Naive thymus-derived CD4-positive, alpha-beta T cell (primary cell): Measurements from ENCODE around the gene SLC22A8. TPM values are rescaled to one million over a fixed set of nuclear protein-coding genes. Genes with fewer than 3 reads are reported as not detected.

Source experiments
- ATAC-seq: fragments of 150-1000 bp; cut with Tn5 transposase; 2 replicates; pipeline ENCODE4 v1.10.0; 2021; ENCODE audit warnings: mild to moderate bottlenecking, moderate library complexity
- CTCF ChIA-PET: fragments of 350-600 bp; sonication (Branson Sonifier 250); formaldehyde crosslinking; loops from one replicate; lab custom pipeline; 2021; ENCODE audit warnings: antibody characterized with exemption; lab: Charles Lee
- POLR2A ChIA-PET: fragments of 350-600 bp; sonication (Branson Sonifier 250); formaldehyde crosslinking; loops from one replicate; lab custom pipeline; 2021; ENCODE audit warnings: antibody characterized with exemption, inconsistent platforms; lab: Charles Lee
- DNase-seq, 9 donors: peaks; one replicate each; pipeline versions ENCODE4 v3.0.0 to v3.0.0-alpha.2; 2020 to 2022; ENCODE audit warnings: mixed read lengths in 1 of 9
- H3K27ac ChIP-seq: one replicate; pipeline ENCODE4 v1.7.0; 2013; ENCODE audit warnings: mild to moderate bottlenecking, low read depth, low read length, moderate library complexity
- H3K27me3 ChIP-seq, 2 donors: one replicate each; pipeline ENCODE4 v1.7.0; 2013; ENCODE audit warnings: low read length in 2 of 2, mild to moderate bottlenecking in 2 of 2, moderate library complexity in 2 of 2; ENCODE audit not compliant: control insufficient read depth in 2 of 2, insufficient read depth in 2 of 2
- H3K36me3 ChIP-seq, 3 experiments: 1 replicate in 2 of 3; 2 replicates in 1 of 3; pipeline ENCODE4 v1.7.0; 2013; ENCODE audit warnings: low read length in 3 of 3, mild to moderate bottlenecking in 3 of 3, moderate library complexity in 1 of 3; ENCODE audit not compliant: insufficient read depth in 3 of 3, control insufficient read depth in 2 of 3
- H3K4me1 ChIP-seq, 2 donors: one replicate each; pipeline ENCODE4 v1.7.0; 2013; ENCODE audit warnings: low read length in 2 of 2, mild to moderate bottlenecking in 2 of 2, moderate library complexity in 1 of 2; ENCODE audit not compliant: control insufficient read depth in 2 of 2, insufficient read depth in 2 of 2
- H3K4me3 ChIP-seq: 2 replicates; pipeline ENCODE4 v1.7.0; 2013; ENCODE audit warnings: mild to moderate bottlenecking, low read length
- H3K9me3 ChIP-seq, 3 experiments: 1 replicate in 2 of 3; 2 replicates in 1 of 3; pipeline ENCODE4 v1.7.0; 2013; ENCODE audit warnings: low read length in 3 of 3; ENCODE audit not compliant: control insufficient read depth in 2 of 3
- H3K27ac Mint-ChIP-seq, 9 donors: one replicate each; pipeline ENCODE4 v1.8.0; 2020 to 2022; ENCODE audit warnings: mixed read lengths in 9 of 9, mild to moderate bottlenecking in 8 of 9, moderate library complexity in 5 of 9, inconsistent platforms in 2 of 9
- H3K27me3 Mint-ChIP-seq, 5 donors: one replicate each; pipeline ENCODE4 v1.8.0; 2021 to 2022; ENCODE audit warnings: mixed read lengths in 5 of 5, mild to moderate bottlenecking in 1 of 5
- H3K36me3 Mint-ChIP-seq, 5 donors: one replicate each; pipeline ENCODE4 v1.8.0; 2020 to 2022; ENCODE audit warnings: mixed read lengths in 5 of 5, mild to moderate bottlenecking in 3 of 5, inconsistent platforms in 1 of 5
- H3K4me1 Mint-ChIP-seq, 7 donors: one replicate each; pipeline ENCODE4 v1.8.0; 2020 to 2022; ENCODE audit warnings: mixed read lengths in 7 of 7, mild to moderate bottlenecking in 3 of 7, inconsistent platforms in 1 of 7
- H3K4me3 Mint-ChIP-seq, 10 donors: one replicate each; pipeline ENCODE4 v1.8.0; 2020 to 2022; ENCODE audit warnings: mild to moderate bottlenecking in 10 of 10, mixed read lengths in 10 of 10, moderate library complexity in 6 of 10, inconsistent platforms in 2 of 10
- H3K9me3 Mint-ChIP-seq, 11 donors: one replicate each; pipeline ENCODE4 v1.8.0; 2020 to 2022; ENCODE audit warnings: mixed read lengths in 11 of 11, mild to moderate bottlenecking in 4 of 11, inconsistent platforms in 1 of 11, moderate library complexity in 1 of 11
- intact Hi-C, 2 donors: fragments of 100-400 bp; cut with micrococcal nuclease; formaldehyde crosslinking; loops; one replicate each; pipeline ENCODE4 v1.15.1; 2023
- polyA plus RNA-seq, 2 donors: library from polyadenylated mRNA; unstranded; fragments of 300-500 nt; fragmentation: Illumina TruSeq; gene quantifications; one replicate each; pipeline ENCODE4 v1.2.3, GENCODE V29; 2021
- total RNA-seq, 6 experiments: library from RNA in 5 of 6; stranded (reverse) in 5 of 6; gene quantifications; 1 replicate in 5 of 6; 2 replicates in 1 of 6; pipeline ENCODE4 v1.2.3 and lab custom pipeline; 2021 to 2026

SLC22A8 gene
- total and polyA plus RNA-seq, 7 experiments from 2014 or later = not detected

GRCh38 chr11:62981743-62982142 is 33.9 kb downstream of the SLC22A8 start:
- peaks cover 0 to 14% (median 7%) of the 10 kb centered on the region in 5 donors for H3K27me3 Mint-ChIP-seq
- CTCF ChIA-PET = no interaction called here
- ATAC-seq = no peak

DNA sequence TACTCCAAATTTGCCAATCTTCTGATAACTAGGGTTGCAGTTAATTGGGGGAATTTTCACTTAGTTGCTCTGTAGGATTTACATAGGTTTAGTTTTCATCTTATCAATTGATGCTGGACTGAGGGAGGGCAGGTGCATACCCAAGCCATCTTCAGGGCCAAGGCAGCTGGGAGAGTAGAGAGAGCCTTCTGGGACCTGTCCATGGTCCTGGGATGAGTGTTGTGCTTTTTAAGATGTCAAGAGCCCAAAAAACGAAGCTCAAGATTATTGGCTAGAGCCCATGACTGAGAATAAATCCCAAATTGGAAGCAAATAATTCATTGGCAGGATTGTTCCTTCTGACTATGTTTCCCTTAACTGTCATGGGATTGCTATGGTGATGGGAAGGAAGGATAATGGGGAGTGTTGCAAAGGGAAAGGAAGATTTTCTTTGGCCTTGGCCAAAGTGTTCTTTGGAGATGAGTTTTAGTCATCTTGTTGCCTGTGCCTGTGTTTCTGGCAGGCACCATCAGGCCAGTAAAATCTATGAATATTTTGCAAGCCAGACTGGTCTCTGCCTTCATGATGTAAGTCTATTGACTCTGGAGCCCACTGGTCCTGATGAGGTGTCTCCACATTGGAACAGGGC is 35.4 kb downstream of the SLC22A8 start:
- no peak for ATAC-seq
- no peaks in the 10 kb centered on the region for H3K9me3 ChIP-seq
- CTCF ChIA-PET = no interaction called here
- intact Hi-C loops = no loop called here
- H3K4me1 ChIP-seq = no peaks in the 10 kb centered on the region
- no peak overlapping the region for H3K27ac ChIP-seq
- no peak for DNase-seq
- Mint-ChIP-seq H3K9me3 (peaks cover 0 to 5% (median 0%) of the 10 kb centered on the region in 11 donors), H3K27me3 (peaks cover 0 to 14% (median 7%) of the 10 kb centered on the region in 5 donors), H3K36me3 (peaks cover 0 to 4% (median 0%) of the 10 kb centered on the region in 5 donors), H3K4me3 (no peak overlapping the region), H3K4me1 (no peaks in the 10 kb centered on the region), H3K27ac (no peak overlapping the region)
- H3K4me3 ChIP-seq = no peak overlapping the region
- H3K36me3 ChIP-seq = no peaks in the 10 kb centered on the region
- no peaks in the 10 kb centered on the region for H3K27me3 ChIP-seq
- POLR2A ChIA-PET = no interaction called here

More at GRCh38 chr11:62981743-62982142, 33.9 kb downstream of the SLC22A8 start:
- Histone ChIP-seq H3K9me3 (no peaks in the 10 kb centered on the region), H3K27ac (no peak overlapping the region), H3K4me3 (no peak overlapping the region), H3K4me1 (no peaks in the 10 kb centered on the region), H3K27me3 (no peaks in the 10 kb centered on the region), H3K36me3 (no peaks in the 10 kb centered on the region)
- Mint-ChIP-seq H3K9me3 (peaks cover 0 to 5% (median 0%) of the 10 kb centered on the region in 11 donors), H3K4me1 (no peaks in the 10 kb centered on the region), H3K27ac (no peak overlapping the region), H3K4me3 (no peak overlapping the region), H3K36me3 (peaks cover 0 to 4% (median 0%) of the 10 kb centered on the region in 5 donors)
- POLR2A ChIA-PET = no interaction called here
- no peak for DNase-seq
- intact Hi-C loops = no loop called here

- no peak overlapping the region for H3K4me3 ChIP-seq
- H3K27ac ChIP-seq = no peak overlapping the region
- no peaks in the 10 kb centered on the region for H3K36me3 ChIP-seq
- DNase-seq = no peak
- ATAC-seq = no peak
- Mint-ChIP-seq H3K4me1 (no peaks in the 10 kb centered on the region), H3K27ac (no peak overlapping the region), H3K27me3 (peaks cover 7 to 21% (median 17%) of the 10 kb centered on the region in 5 donors), H3K9me3 (peaks cover 0 to 5% (median 0%) of the 10 kb centered on the region in 11 donors), H3K4me3 (no peak overlapping the region), H3K36me3 (peaks cover 0 to 4% (median 0%) of the 10 kb centered on the region in 5 donors)
- intact Hi-C loops = loop anchor here in 1 of 2 donors (5.0 kb wide), 1 partner anchor 69 kb away; no protein-coding TSS in a partner anchor
- ChIA-PET POLR2A (no interaction called here), CTCF (interaction anchor here (1.1 kb wide), 1 partner anchor 70 kb away, joined by 3 read pairs; no protein-coding TSS in a partner anchor)
- no peaks in the 10 kb centered on the region for H3K4me1 ChIP-seq
- H3K9me3 ChIP-seq = no peaks in the 10 kb centered on the region
- no peaks in the 10 kb centered on the region for H3K27me3 ChIP-seq
These were observed 39.5 kb downstream of the SLC22A8 start for GRCh38 chr11:62976109-62976508.

DNA sequence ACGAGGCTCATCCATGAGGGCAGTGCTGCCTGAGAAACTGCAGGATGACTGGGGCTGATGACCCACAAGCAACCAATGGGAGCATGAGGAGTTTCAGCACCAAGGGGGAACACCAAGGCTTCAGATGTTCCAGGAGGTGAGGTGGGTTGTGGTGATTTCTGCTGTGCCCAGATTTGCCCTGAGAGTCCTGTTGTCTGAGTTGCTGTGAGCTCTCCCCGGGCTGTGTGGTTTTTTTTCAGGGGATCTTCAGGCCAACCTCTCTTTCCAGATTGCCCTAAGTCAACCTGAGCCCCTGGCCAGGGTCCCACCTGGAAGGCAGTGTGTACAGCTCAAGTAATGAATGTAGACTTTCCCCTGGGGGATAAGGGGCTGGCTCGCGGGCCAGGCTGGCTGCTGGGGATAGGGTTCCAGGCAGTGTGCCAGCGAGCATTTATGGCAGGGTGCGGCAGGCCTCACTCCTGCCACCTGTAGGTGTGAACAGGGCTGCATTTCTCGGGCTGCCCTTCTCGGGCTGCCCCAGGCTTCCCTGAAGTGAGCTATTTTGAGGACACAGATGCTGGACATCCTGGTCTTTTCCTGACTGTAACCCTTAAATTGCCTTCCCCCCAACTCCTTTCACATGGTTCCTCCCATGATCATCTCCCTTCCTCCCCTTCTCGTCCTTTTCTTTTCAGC is 40.7 kb downstream of the SLC22A8 start:
- Histone ChIP-seq H3K36me3 (no peaks in the 10 kb centered on the region), H3K4me1 (no peaks in the 10 kb centered on the region), H3K27ac (no peak overlapping the region), H3K4me3 (no peak overlapping the region), H3K27me3 (no peaks in the 10 kb centered on the region), H3K9me3 (no peaks in the 10 kb centered on the region)
- H3K36me3 Mint-ChIP-seq = peaks cover 0 to under 1% (median 0%) of the 10 kb centered on the region in 5 donors
- no peaks in the 10 kb centered on the region for H3K4me1 Mint-ChIP-seq
- intact Hi-C loops = loop anchor here (1.0 to 5.0 kb wide), 2 partner anchors 68 to 69 kb away; no protein-coding TSS in a partner anchor
- CTCF ChIA-PET = interaction anchor here (1.4 kb wide), 1 partner anchor 68 kb away, joined by 5 read pairs; no protein-coding TSS in a partner anchor
- POLR2A ChIA-PET = no interaction called here
- H3K9me3 Mint-ChIP-seq = peaks cover 0 to 2% (median 0%) of the 10 kb centered on the region in 11 donors
- peak in 2 of 9 donors; percentile 2 for DNase-seq
- H3K27ac Mint-ChIP-seq = no peak overlapping the region
- H3K27me3 Mint-ChIP-seq = peaks cover 9 to 25% (median 21%) of the 10 kb centered on the region in 5 donors
- H3K4me3 Mint-ChIP-seq = no peak overlapping the region
- no peak for ATAC-seq

DNA sequence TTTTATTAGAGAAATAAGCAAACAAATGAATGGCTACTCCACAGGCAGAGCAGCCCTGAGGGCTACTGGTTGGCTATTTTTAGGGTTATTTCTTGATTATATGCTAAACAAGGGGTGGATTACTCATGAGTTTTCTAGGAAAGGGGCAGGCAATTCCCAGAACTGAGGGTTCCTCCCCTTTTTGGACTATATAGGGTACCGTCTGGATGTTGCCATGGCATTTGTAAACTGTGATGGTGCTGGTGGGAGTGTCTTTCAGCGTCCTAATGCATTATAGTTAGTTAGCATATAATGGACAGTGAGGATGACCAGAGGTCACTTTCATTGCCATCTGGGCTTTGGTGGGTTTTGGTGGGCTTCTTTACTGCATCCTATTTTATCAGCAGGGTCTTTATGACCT is 50.1 kb downstream of the SLC22A8 start:
- Histone ChIP-seq H3K9me3 (no peaks in the 10 kb centered on the region), H3K4me3 (no peak overlapping the region), H3K36me3 (no peaks in the 10 kb centered on the region), H3K4me1 (no peaks in the 10 kb centered on the region), H3K27ac (no peak overlapping the region), H3K27me3 (peaks cover 0 to 4% of the 10 kb centered on the region in 2 donors)
- ATAC-seq = no peak
- Mint-ChIP-seq H3K27me3 (peaks cover 19 to 45% (median 36%) of the 10 kb centered on the region in 5 donors), H3K4me1 (peaks cover 0 to 3% (median 0%) of the 10 kb centered on the region in 7 donors), H3K9me3 (peaks cover 0 to 13% (median 0%) of the 10 kb centered on the region in 11 donors), H3K36me3 (no peaks in the 10 kb centered on the region), H3K4me3 (no peak overlapping the region), H3K27ac (no peak overlapping the region)
- POLR2A ChIA-PET = no interaction called here
- CTCF ChIA-PET = no interaction called here
- DNase-seq = no peak
- intact Hi-C loops = no loop called here

GRCh38 chr11:62962391-62962790 is 53.2 kb downstream of the SLC22A8 start:
- Histone ChIP-seq H3K36me3 (no peaks in the 10 kb centered on the region), H3K27ac (no peak overlapping the region), H3K4me1 (no peaks in the 10 kb centered on the region), H3K4me3 (no peak overlapping the region), H3K9me3 (no peaks in the 10 kb centered on the region), H3K27me3 (no peaks in the 10 kb centered on the region)
- Mint-ChIP-seq H3K4me3 (no peak overlapping the region), H3K9me3 (peaks cover 0 to 12% (median 0%) of the 10 kb centered on the region in 11 donors), H3K27ac (no peak overlapping the region), H3K27me3 (peaks cover 16 to 24% (median 17%) of the 10 kb centered on the region in 5 donors), H3K36me3 (no peaks in the 10 kb centered on the region), H3K4me1 (peaks cover 0 to 9% (median 0%) of the 10 kb centered on the region in 7 donors)
- intact Hi-C loops = no loop called here
- DNase-seq (no peak), ATAC-seq (no peak)
- POLR2A ChIA-PET = no interaction called here
- CTCF ChIA-PET = no interaction called here
